HepG2 (cell line): ENCODE measurements around the gene DEPDC5. TPM values are rescaled to one million over a fixed set of nuclear protein-coding genes. Genes with fewer than 3 reads are reported as not detected.

Source experiments
- ASH2L ChIP-seq: fragments of 300-600, 200-600 bp; sonication (generic); IDR thresholded peaks from 2 replicates; pipeline ENCODE4 v1.7.0; 2017; ENCODE audit warnings: low read depth, mild to moderate bottlenecking, moderate library complexity, mixed read lengths, low read length; ENCODE audit not compliant: insufficient read length
- BCL6 ChIP-seq: IDR thresholded peaks from 2 replicates; pipeline ENCODE4 v1.6.1; 2016; ENCODE audit warnings: missing genetic modification reagents, missing compliant biosample characterization
- CEBPB ChIP-seq: IDR thresholded peaks from 2 replicates; pipeline ENCODE4 v1.6.1; 2011; ENCODE audit warnings: low read depth, low read length, improper control_type of control experiment, borderline replicate concordance
- CHCHD3 ChIP-seq: sonication (generic); formaldehyde crosslinking; IDR thresholded peaks from 2 replicates; pipeline ENCODE4 v1.8.0; 2022; ENCODE audit warnings: mild to moderate bottlenecking, missing genetic modification reagents, moderate library complexity
- ELF4 ChIP-seq: sonication (generic); formaldehyde crosslinking; IDR thresholded peaks from 2 replicates; pipeline ENCODE4 v1.5.0; 2020; ENCODE audit warnings: missing genetic modification reagents, mild to moderate bottlenecking, moderate library complexity, borderline replicate concordance
- FOXP1 ChIP-seq, 2 experiments: fragments of 450-650 bp in 1 of 2; IDR thresholded peaks; 2 replicates each; pipeline ENCODE4 v1.6.1; 2017 to 2018; ENCODE audit warnings: antibody characterized with exemption in 1 of 2
- GPBP1L1 ChIP-seq: sonication (generic); formaldehyde crosslinking; IDR thresholded peaks from 2 replicates; pipeline ENCODE4 v1.5.0; 2020; ENCODE audit warnings: mild to moderate bottlenecking, missing genetic modification reagents
- HNRNPLL ChIP-seq: fragments of 200-400 bp; formaldehyde crosslinking; IDR thresholded peaks from 2 replicates; pipeline ENCODE4 v1.6.1; 2017; ENCODE audit warnings: mild to moderate bottlenecking, low read depth, low read length; ENCODE audit not compliant: poor library complexity, severe bottlenecking
- IRF1 ChIP-seq: sonication (generic); formaldehyde crosslinking; IDR thresholded peaks from 2 replicates; pipeline ENCODE4 v1.4.0; 2020; ENCODE audit warnings: low read depth, mild to moderate bottlenecking, missing genetic modification reagents
- JUND ChIP-seq: sonication (generic); formaldehyde crosslinking; IDR thresholded peaks from 2 replicates; pipeline ENCODE4 v1.8.0; 2022; ENCODE audit warnings: mild to moderate bottlenecking, missing genetic modification reagents
- MAFK ChIP-seq, 2 experiments: IDR thresholded peaks in 1 of 2; conservative IDR thresholded peaks in 1 of 2; 2 replicates each; pipeline ENCODE4 v1.6.1; 2011; ENCODE audit warnings: improper control_type of control experiment in 2 of 2, low read length in 2 of 2
- MIXL1 ChIP-seq: IDR thresholded peaks from 2 replicates; pipeline ENCODE4 v1.6.1; 2016
- MXI1 ChIP-seq: IDR thresholded peaks from 3 replicates; pipeline ENCODE4 v1.6.1; 2012; ENCODE audit warnings: low read depth, low read length, inconsistent platforms, borderline replicate concordance
- SMC3 ChIP-seq: IDR thresholded peaks from 2 replicates; pipeline ENCODE4 v1.6.1; 2011; ENCODE audit warnings: low read length, improper control_type of control experiment
- SOX13 ChIP-seq, 3 experiments: fragments of 450-650 bp in 1 of 3; sonication (generic) in 1 of 3; formaldehyde crosslinking in 1 of 3; IDR thresholded peaks in 2 of 3; conservative IDR thresholded peaks in 1 of 3; 2 replicates each; pipeline versions ENCODE4 v1.5.0 to v1.6.1; 2016 to 2020; ENCODE audit warnings: antibody characterized with exemption in 1 of 3, mild to moderate bottlenecking in 1 of 3, missing compliant biosample characterization in 1 of 3, missing genetic modification reagents in 1 of 3, moderate library complexity in 1 of 3
- SOX5 ChIP-seq: IDR thresholded peaks from 2 replicates; pipeline ENCODE4 v1.6.1; 2016; ENCODE audit warnings: borderline replicate concordance
- SRSF1 ChIP-seq: fragments of 200-400 bp; formaldehyde crosslinking; optimal IDR thresholded peaks from 2 replicates; pipeline ENCODE3; 2017; ENCODE audit warnings: mild to moderate bottlenecking, low read depth, low read length, moderate library complexity
- ZNF232 ChIP-seq: sonication (generic); formaldehyde crosslinking; IDR thresholded peaks from 2 replicates; pipeline ENCODE4 v1.4.0; 2020; ENCODE audit warnings: missing genetic modification reagents, borderline replicate concordance
- ZNF282 ChIP-seq: fragments of 450-650 bp; IDR thresholded peaks from 2 replicates; pipeline ENCODE4 v1.6.1; 2018; ENCODE audit not compliant: partially characterized antibody
- ZNF317 ChIP-seq: sonication (generic); formaldehyde crosslinking; IDR thresholded peaks from 2 replicates; pipeline ENCODE4 v1.5.0; 2020; ENCODE audit warnings: mild to moderate bottlenecking, missing genetic modification reagents
- ZNF530 ChIP-seq: sonication (generic); formaldehyde crosslinking; IDR thresholded peaks from 2 replicates; pipeline ENCODE4 v1.5.0; 2020; ENCODE audit warnings: low read depth, mild to moderate bottlenecking, missing genetic modification reagents
- ZNF563 ChIP-seq: sonication (generic); formaldehyde crosslinking; IDR thresholded peaks from 2 replicates; pipeline ENCODE4 v1.8.0; 2022; ENCODE audit warnings: mild to moderate bottlenecking, moderate library complexity, missing genetic modification reagents
- ZNF574 ChIP-seq: sonication (generic); formaldehyde crosslinking; IDR thresholded peaks from 2 replicates; pipeline ENCODE4 v1.4.0; 2020; ENCODE audit warnings: missing genetic modification reagents
- ZNF597 ChIP-seq: sonication (generic); formaldehyde crosslinking; IDR thresholded peaks from 2 replicates; pipeline ENCODE4 v1.5.0; 2020; ENCODE audit warnings: missing genetic modification reagents
- ZNF792 ChIP-seq: IDR thresholded peaks from 2 replicates; pipeline ENCODE4 v1.6.1; 2016
- polyA plus RNA-seq, 8 experiments: library from polyadenylated mRNA; depleted of rRNA in 3 of 8; stranded (reverse) in 7 of 8; unstranded in 1 of 8; fragments of >200 nt; fragmentation: Illumina TruSeq in 4 of 8; extraction: Trizol in 4 of 8; gene quantifications; 2 replicates each; pipeline versions ENCODE4 v1.2.1 to v1.2.3, GENCODE V29; 2011 to 2016; ENCODE audit warnings: low read depth in 4 of 8, missing spikeins in 1 of 8, mixed read lengths in 1 of 8; ENCODE audit not compliant: insufficient read depth in 1 of 8
- total RNA-seq, 5 experiments: library from RNA; depleted of rRNA; stranded (reverse); fragments of >200 nt; fragmentation: Illumina TruSeq; extraction: Trizol; gene quantifications; 2 replicates each; pipeline ENCODE4 v1.2.3, GENCODE V29; 2016; ENCODE audit warnings: low read depth in 1 of 5

The DEPDC5 gene
- total and polyA plus RNA-seq, 2 of the 13 experiments (the other 11 are each of a cell fraction or from before 2014, with no cell fraction given) = 9.8 to 12.4 TPM

GRCh38 chr22:31812977-31813605 is 59.3 kb downstream of the DEPDC5 start (continued):
- TF ChIP-seq ZNF530 (CRISPR knock-in tag) = no peak
- no peak for TF ChIP-seq ZNF597
- TF ChIP-seq IRF1 = no peak
- TF ChIP-seq ZNF574 = no peak
- TF ChIP-seq CHCHD3 = no peak
- 0 out of 2 replicates have a peak, but pooled peaks have one; percentile 37 for TF ChIP-seq MIXL1
- no peak for TF ChIP-seq MAFK (conservative IDR thresholded peaks at IDR 0.05 in 1 of 2, IDR thresholded peaks at IDR 0.05 in 1 of 2; ENCODE audit: low read length in 2 of 2)
- TF ChIP-seq SMC3 = no peak
- no peak for TF ChIP-seq GPBP1L1 (CRISPR knock-in tag)
- TF ChIP-seq ASH2L = no peak
- no peak for TF ChIP-seq ELF4 (CRISPR knock-in tag)
- no peak for TF ChIP-seq ZNF232
- no peak for TF ChIP-seq ZNF317 (CRISPR knock-in tag)
- TF ChIP-seq ZNF563 (CRISPR knock-in tag) = no peak
- TF ChIP-seq MXI1 = no peak
- TF ChIP-seq ZNF792 (CRISPR knock-in tag) = no peak
- no peak for TF ChIP-seq ZNF282
- no peak for TF ChIP-seq JUND (CRISPR knock-in tag)
- peak; percentile 29; the same call in 1 of the 2 replicates for TF ChIP-seq BCL6 (CRISPR knock-in tag)
- no peak for TF ChIP-seq SRSF1
- peak; percentile 19; the same call in 1 of the 2 replicates for TF ChIP-seq SOX5 (CRISPR knock-in tag)
- TF ChIP-seq HNRNPLL = no peak
- no peak for TF ChIP-seq SOX13 (IDR thresholded peaks at IDR 0.05)
- TF ChIP-seq SOX13 (CRISPR knock-in tag; conservative IDR thresholded peaks at IDR 0.05 in 1 of 2, IDR thresholded peaks at IDR 0.05 in 1 of 2) = peak in 1 of 2 experiments; percentile 25; a peak in 1 of 4 replicates
- TF ChIP-seq FOXP1 (IDR thresholded peaks at IDR 0.05) = no peak
- TF ChIP-seq FOXP1 (CRISPR knock-in tag; IDR thresholded peaks at IDR 0.05) = peak; percentile 62
- TF ChIP-seq CEBPB = no peak
